Renal pelvis (tissue), 4 donors: ENCODE data around the gene CCL4. TPM values are rescaled to one million over a fixed set of nuclear protein-coding genes. Genes with fewer than 3 reads are reported as not detected.
"Not testable (repeated sequence)": the region's sequence is repeated elsewhere in the genome, so short reads cannot be mapped to it uniquely, and the experiment has no call there.

Experiments
- DNase-seq: peaks from one replicate; pipeline ENCODE4 v3.0.0-alpha.2; 2013
- polyA plus RNA-seq, 3 donors: library from polyadenylated mRNA; unstranded; fragments of 120-200 nt; gene quantifications; one replicate each; pipeline ENCODE4 v1.2.1, GENCODE V29; 2013; ENCODE audit not compliant: insufficient read length in 3 of 3

The CCL4 gene
- polyA plus RNA-seq, 3 donors = 0.73 to 1.3 (median 0.88) TPM

GRCh38 chr17:36086791-36087190 is 16.8 kb upstream of the CCL4 start:
- no peak for DNase-seq

GRCh38 chr17:36087471-36087870 is 16.2 kb upstream of the CCL4 start:
- not testable (repeated sequence) for DNase-seq

GRCh38 chr17:36087897-36088572 is 15.6 kb upstream of the CCL4 start:
- not testable (repeated sequence) for DNase-seq

- no peak for DNase-seq
Measured at GRCh38 chr17:36088670-36089338, 14.8 kb upstream of the CCL4 start.

- DNase-seq = no peak
Measured at GRCh38 chr17:36089339-36089865, 14.2 kb upstream of the CCL4 start.

- DNase-seq = no peak
Measured at GRCh38 chr17:36089888-36090836, 13.5 kb upstream of the CCL4 start, which contains the start of gene CCL3. Gene CCL3 (minus strand): TSS chr17:36090143. CDS start chr17:36090058, 85 bp downstream.

GRCh38 chr17:36092230-36092629 is 11.4 kb upstream of the CCL4 start:
- no peak for DNase-seq

GRCh38 chr17:36092715-36093114 is 10.9 kb upstream of the CCL4 start:
- not testable (repeated sequence) for DNase-seq

- DNase-seq = no peak
Measured at GRCh38 chr17:36094232-36094631, 9.4 kb upstream of the CCL4 start.

- no peak for DNase-seq
Measured at GRCh38 chr17:36094746-36095145, 8.9 kb upstream of the CCL4 start.

GRCh38 chr17:36095992-36096391 is 7.6 kb upstream of the CCL4 start:
- no peak for DNase-seq

- DNase-seq = not testable (repeated sequence)
Measured at GRCh38 chr17:36099004-36099403, 4.6 kb upstream of the CCL4 start.

GRCh38 chr17:36104246-36104645 is 619 bp downstream of the CCL4 start:
- not testable (repeated sequence) for DNase-seq

- no peak for DNase-seq
Measured at GRCh38 chr17:36104701-36105181, 1.1 kb downstream of the CCL4 start.

GRCh38 chr17:36105781-36106492 is 2.3 kb downstream of the CCL4 start:
- DNase-seq = no peak

- no peak for DNase-seq
Measured at GRCh38 chr17:36106493-36106835, 2.8 kb downstream of the CCL4 start.

- DNase-seq = no peak
Measured at GRCh38 chr17:36107660-36108059, 4.0 kb downstream of the CCL4 start.

GRCh38 chr17:36108265-36108664 is 4.6 kb downstream of the CCL4 start:
- not testable (repeated sequence) for DNase-seq

GRCh38 chr17:36111068-36111490 is 7.5 kb downstream of the CCL4 start:
- DNase-seq = no peak

- DNase-seq = no peak
Measured at GRCh38 chr17:36112572-36112971, 8.9 kb downstream of the CCL4 start.

- not testable (repeated sequence) for DNase-seq
Measured at GRCh38 chr17:36113131-36113530, 9.5 kb downstream of the CCL4 start.
